Neural cell (in vitro differentiated cells): ENCODE data around the gene PHLDA1. TPM values are rescaled to one million over a fixed set of nuclear protein-coding genes. Genes with fewer than 3 reads are reported as not detected.

ENCODE experiments used
- H2AFZ ChIP-seq: fragments of 200-600, 300-800 bp; sonication (generic), shearing (Covaris generic); 2 replicates; pipeline ENCODE4 v1.6.0; 2014; ENCODE audit warnings: low read depth, mild to moderate bottlenecking, antibody characterized with exemption, low read length, moderate library complexity
- H3F3A ChIP-seq: fragments of 200-600 bp; shearing (Covaris generic); 2 replicates; pipeline ENCODE4 v1.6.1; 2016; ENCODE audit warnings: mild to moderate bottlenecking, moderate library complexity, mixed read lengths, antibody characterized with exemption, low read length; ENCODE audit not compliant: insufficient read depth, poor library complexity, severe bottlenecking
- H3K27ac ChIP-seq: fragments of 200-600, 300-800 bp; sonication (generic), shearing (Covaris generic); 2 replicates; pipeline ENCODE4 v1.5.1; 2014; ENCODE audit warnings: mild to moderate bottlenecking, low read length, moderate library complexity
- H3K27me3 ChIP-seq: fragments of 300-800, 200-600 bp; sonication (generic), shearing (Covaris generic); 2 replicates; pipeline ENCODE4 v1.6.0; 2014; ENCODE audit warnings: mild to moderate bottlenecking, low read depth, low read length, moderate library complexity; ENCODE audit not compliant: insufficient read depth
- H3K36me3 ChIP-seq: fragments of 300-800, 200-600 bp; sonication (generic), shearing (Covaris generic); 2 replicates; pipeline ENCODE4 v1.5.1; 2014; ENCODE audit warnings: mild to moderate bottlenecking, antibody characterized with exemption, low read length, moderate library complexity; ENCODE audit not compliant: insufficient read depth
- H3K4me2 ChIP-seq: fragments of 300-800, 200-600 bp; sonication (generic), shearing (Covaris generic); 2 replicates; pipeline ENCODE4 v1.6.0; 2014; ENCODE audit warnings: mild to moderate bottlenecking, low read length
- H3K4me3 ChIP-seq: fragments of 300-800, 200-600 bp; sonication (generic), shearing (Covaris generic); 2 replicates; pipeline ENCODE4 v1.5.1; 2014; ENCODE audit warnings: mild to moderate bottlenecking, low read length, moderate library complexity
- H3K79me2 ChIP-seq: fragments of 200-600 bp; shearing (Covaris generic); replicated peaks from 2 replicates; pipeline ENCODE4 v1.6.0; 2014; ENCODE audit warnings: mild to moderate bottlenecking, low read length, moderate library complexity; ENCODE audit not compliant: insufficient read depth
- H3K9ac ChIP-seq: fragments of 300-800, 200-600 bp; sonication (generic), shearing (Covaris generic); 2 replicates; pipeline ENCODE4 v1.6.1; 2016; ENCODE audit warnings: mild to moderate bottlenecking, low read length, mixed read lengths
- H3K9me2 ChIP-seq: fragments of 200-600 bp; shearing (Covaris generic); 2 replicates; pipeline ENCODE4 v1.6.1; 2016; ENCODE audit warnings: mild to moderate bottlenecking, low read length, mixed read lengths; ENCODE audit not compliant: insufficient read depth
- H3K9me3 ChIP-seq: fragments of 200-600, 300-800 bp; sonication (generic), shearing (Covaris generic); 2 replicates; pipeline ENCODE4 v1.6.1; 2016; ENCODE audit warnings: mild to moderate bottlenecking, mixed run types, low read length, moderate library complexity, mixed read lengths
- H4K20me1 ChIP-seq: fragments of 200-600 bp; shearing (Covaris generic); 2 replicates; pipeline ENCODE4 v1.6.1; 2016; ENCODE audit warnings: mild to moderate bottlenecking, mixed run types; ENCODE audit not compliant: insufficient read depth
- EP300 ChIP-seq: fragments of 450-650 bp; conservative IDR thresholded peaks from 2 replicates; pipeline ENCODE4 v1.6.1; 2014; ENCODE audit warnings: antibody characterized with exemption, mild to moderate bottlenecking, moderate library complexity; ENCODE audit not compliant: poor library complexity, severe bottlenecking
- EZH2 ChIP-seq: fragments of 200-600, 300-800 bp; shearing (Covaris generic), sonication (generic); IDR thresholded peaks from 2 replicates; pipeline ENCODE4 v1.6.1; 2014; ENCODE audit warnings: antibody characterized with exemption, low read length, borderline replicate concordance, mild to moderate bottlenecking; ENCODE audit not compliant: insufficient read depth, poor library complexity, severe bottlenecking
- MXI1 ChIP-seq: fragments of 450-650 bp; conservative IDR thresholded peaks from 2 replicates; pipeline ENCODE4 v1.6.1; 2014; ENCODE audit warnings: antibody characterized with exemption, mild to moderate bottlenecking; ENCODE audit not compliant: poor library complexity, severe bottlenecking
- POLR2AphosphoS5 ChIP-seq: IDR thresholded peaks from 2 replicates; pipeline ENCODE4 v1.6.1; 2012
- RAD21 ChIP-seq: fragments of 450-650 bp; conservative IDR thresholded peaks from 2 replicates; pipeline ENCODE4 v1.6.1; 2014; ENCODE audit warnings: antibody characterized with exemption, mild to moderate bottlenecking, moderate library complexity
- REST ChIP-seq: IDR thresholded peaks from 2 replicates; pipeline ENCODE4 v1.6.1; 2012; ENCODE audit warnings: borderline replicate concordance
- SMC3 ChIP-seq: fragments of 450-650 bp; conservative IDR thresholded peaks from 2 replicates; pipeline ENCODE4 v1.6.1; 2014; ENCODE audit warnings: antibody characterized with exemption, mild to moderate bottlenecking, moderate library complexity; ENCODE audit not compliant: poor library complexity
- TAF1 ChIP-seq: IDR thresholded peaks from 2 replicates; pipeline ENCODE4 v1.6.1; 2012; ENCODE audit warnings: low read depth
- polyA plus RNA-seq: library from polyadenylated mRNA; depleted of rRNA; stranded (reverse); fragments of >200 nt; gene quantifications from 2 replicates; pipeline ENCODE4 v1.2.3, GENCODE V29; 2014
- TF ChIP-seq, protein P1 (sequence below): fragments of 450-650 bp; IDR thresholded peaks from 2 replicates; pipeline ENCODE4 v1.5.1; 2014; ENCODE audit warnings: antibody characterized with exemption, mild to moderate bottlenecking, moderate library complexity; ENCODE audit not compliant: poor library complexity, severe bottlenecking

Gene PHLDA1
- polyA plus RNA-seq, 1 donor from 2014 or later: 8.5 TPM

GRCh38 chr12:76069339-76069738 is 37.8 kb upstream of the PHLDA1 start:
- Histone ChIP-seq H2AFZ (no peak overlapping the region), H3F3A (no peaks in the 10 kb centered on the region), H3K4me3 (no peak overlapping the region), H3K4me2 (no peak overlapping the region), H3K9me2 (no peaks in the 10 kb centered on the region), H3K36me3 (peaks cover 5% of the 10 kb centered on the region), H4K20me1 (no peaks in the 10 kb centered on the region), H3K9ac (no peak overlapping the region), H3K79me2 (peaks cover 95% of the 10 kb centered on the region), H3K9me3 (no peaks in the 10 kb centered on the region), H3K27ac (no peak overlapping the region), H3K27me3 (no peaks in the 10 kb centered on the region)
- TF ChIP-seq MXI1 (no peak), SMC3 (no peak)
- TF ChIP-seq, protein P1, sequence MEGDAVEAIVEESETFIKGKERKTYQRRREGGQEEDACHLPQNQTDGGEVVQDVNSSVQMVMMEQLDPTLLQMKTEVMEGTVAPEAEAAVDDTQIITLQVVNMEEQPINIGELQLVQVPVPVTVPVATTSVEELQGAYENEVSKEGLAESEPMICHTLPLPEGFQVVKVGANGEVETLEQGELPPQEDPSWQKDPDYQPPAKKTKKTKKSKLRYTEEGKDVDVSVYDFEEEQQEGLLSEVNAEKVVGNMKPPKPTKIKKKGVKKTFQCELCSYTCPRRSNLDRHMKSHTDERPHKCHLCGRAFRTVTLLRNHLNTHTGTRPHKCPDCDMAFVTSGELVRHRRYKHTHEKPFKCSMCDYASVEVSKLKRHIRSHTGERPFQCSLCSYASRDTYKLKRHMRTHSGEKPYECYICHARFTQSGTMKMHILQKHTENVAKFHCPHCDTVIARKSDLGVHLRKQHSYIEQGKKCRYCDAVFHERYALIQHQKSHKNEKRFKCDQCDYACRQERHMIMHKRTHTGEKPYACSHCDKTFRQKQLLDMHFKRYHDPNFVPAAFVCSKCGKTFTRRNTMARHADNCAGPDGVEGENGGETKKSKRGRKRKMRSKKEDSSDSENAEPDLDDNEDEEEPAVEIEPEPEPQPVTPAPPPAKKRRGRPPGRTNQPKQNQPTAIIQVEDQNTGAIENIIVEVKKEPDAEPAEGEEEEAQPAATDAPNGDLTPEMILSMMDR: no peak

DNA sequence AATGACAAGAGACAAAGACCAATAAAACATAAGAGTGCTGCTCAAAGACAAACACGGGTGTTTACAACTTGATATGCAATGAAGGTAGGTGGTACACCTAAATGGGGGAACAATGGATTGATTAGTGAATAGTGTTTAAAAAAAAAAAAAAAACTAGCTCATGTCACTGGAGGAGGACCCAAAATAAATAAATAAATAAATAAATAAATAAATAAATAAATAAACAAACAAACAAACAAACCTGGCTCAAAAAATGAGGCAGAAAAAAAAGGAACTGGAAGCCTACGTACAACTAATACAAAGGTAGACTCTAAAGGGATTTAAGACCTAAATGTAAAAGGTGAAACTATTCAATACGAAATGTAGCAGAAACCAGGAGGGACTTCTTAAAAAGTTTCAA is 34.3 kb upstream of the PHLDA1 start:
- Histone ChIP-seq H3K4me3 (no peak overlapping the region), H3K27me3 (no peaks in the 10 kb centered on the region), H3K27ac (no peak overlapping the region), H3K4me2 (no peak overlapping the region), H3K9me2 (no peaks in the 10 kb centered on the region), H3K9ac (no peak overlapping the region), H3K36me3 (no peaks in the 10 kb centered on the region), H3K9me3 (no peaks in the 10 kb centered on the region), H4K20me1 (no peaks in the 10 kb centered on the region), H2AFZ (no peak overlapping the region), H3F3A (no peaks in the 10 kb centered on the region), H3K79me2 (peaks cover 94% of the 10 kb centered on the region)
- TF ChIP-seq RAD21: no peak

GRCh38 chr12:76064904-76065303 is 33.3 kb upstream of the PHLDA1 start:
- Histone ChIP-seq H3K27ac (no peak overlapping the region), H3F3A (no peaks in the 10 kb centered on the region), H2AFZ (no peak overlapping the region), H3K9ac (no peak overlapping the region), H3K9me2 (no peaks in the 10 kb centered on the region), H3K4me2 (no peak overlapping the region), H4K20me1 (no peaks in the 10 kb centered on the region), H3K36me3 (no peaks in the 10 kb centered on the region), H3K4me3 (no peak overlapping the region), H3K27me3 (no peaks in the 10 kb centered on the region), H3K79me2 (peaks cover 91% of the 10 kb centered on the region), H3K9me3 (no peaks in the 10 kb centered on the region)
- TF ChIP-seq POLR2AphosphoS5 (no peak), EP300 (no peak), RAD21 (no peak), SMC3 (no peak), REST (no peak), EZH2 (no peak), MXI1 (no peak), TAF1 (no peak)
- TF ChIP-seq, protein P1: no peak
